ENCODE data around the gene MFSD11.
"Not testable (repeated sequence)": the region's sequence is repeated elsewhere in the genome, so short reads cannot be mapped to it uniquely, and the experiment has no call there.

The MFSD11 gene

GRCh38 chr17:76811834-76812233 is 73.9 kb downstream of the MFSD11 start:
- Histone ChIP-seq H3K4me3 (replicated peaks; ENCODE audit: insufficient read depth, low read length) (no peak overlapping the region), H3K27me3 (ENCODE audit: insufficient read depth, poor library complexity, severe bottlenecking) (no peaks in the 10 kb centered on the region), H3K27ac (replicated peaks) (no peak overlapping the region)
- no peak for DNase-seq (ENCODE audit: low read depth in 1 of 2, low spot score in 1 of 2)
- TF ChIP-seq SPI1 (IDR thresholded peaks at IDR 0.05; ENCODE audit: borderline replicate concordance, low read depth) (no peak), CTCF (IDR thresholded peaks at IDR 0.05; ENCODE audit: insufficient read depth, low read length) (no peak), GABPA (IDR thresholded peaks at IDR 0.05; ENCODE audit: low read depth) (no peak), REST (IDR thresholded peaks at IDR 0.05; ENCODE audit: insufficient replicate concordance, low read depth) (no peak), POLR2AphosphoS5 (IDR thresholded peaks at IDR 0.05; ENCODE audit: low read depth) (no peak)

GRCh38 chr17:76812263-76812662 is 74.3 kb downstream of the MFSD11 start:
- no peak overlapping the region for H3K27ac ChIP-seq (replicated peaks)
- no peaks in the 10 kb centered on the region for H3K27me3 ChIP-seq (ENCODE audit: insufficient read depth, poor library complexity, severe bottlenecking)
- no peak for TF ChIP-seq REST (IDR thresholded peaks at IDR 0.05; ENCODE audit: insufficient replicate concordance, low read depth)
- TF ChIP-seq GABPA (IDR thresholded peaks at IDR 0.05; ENCODE audit: low read depth) = no peak
- no peak for TF ChIP-seq POLR2AphosphoS5 (IDR thresholded peaks at IDR 0.05; ENCODE audit: low read depth)
- TF ChIP-seq SPI1 (IDR thresholded peaks at IDR 0.05; ENCODE audit: borderline replicate concordance, low read depth) = no peak
- no peak for TF ChIP-seq CTCF (IDR thresholded peaks at IDR 0.05; ENCODE audit: insufficient read depth, low read length)
- DNase-seq (ENCODE audit: low read depth in 1 of 2, low spot score in 1 of 2) = no peak
- no peak overlapping the region for H3K4me3 ChIP-seq (replicated peaks; ENCODE audit: insufficient read depth, low read length)

- no peak for DNase-seq (ENCODE audit: low read depth in 1 of 2, low spot score in 1 of 2)
- no peak overlapping the region for H3K4me3 ChIP-seq (replicated peaks; ENCODE audit: insufficient read depth, low read length)
- H3K27ac ChIP-seq (replicated peaks) = no peak overlapping the region
- TF ChIP-seq POLR2AphosphoS5 (IDR thresholded peaks at IDR 0.05; ENCODE audit: low read depth) (no peak), REST (IDR thresholded peaks at IDR 0.05; ENCODE audit: insufficient replicate concordance, low read depth) (no peak), CTCF (IDR thresholded peaks at IDR 0.05; ENCODE audit: insufficient read depth, low read length) (no peak), SPI1 (IDR thresholded peaks at IDR 0.05; ENCODE audit: borderline replicate concordance, low read depth) (no peak), GABPA (IDR thresholded peaks at IDR 0.05; ENCODE audit: low read depth) (no peak)
- H3K27me3 ChIP-seq (ENCODE audit: insufficient read depth, poor library complexity, severe bottlenecking) = no peaks in the 10 kb centered on the region
Measured at GRCh38 chr17:76812968-76813367, 75.0 kb downstream of the MFSD11 start.

GRCh38 chr17:76815907-76816589 is 78.1 kb downstream of the MFSD11 start:
- not testable (repeated sequence) for H3K27ac ChIP-seq (replicated peaks); H3K4me3 ChIP-seq (replicated peaks; ENCODE audit: insufficient read depth, low read length); H3K27me3 ChIP-seq (ENCODE audit: insufficient read depth, poor library complexity, severe bottlenecking); DNase-seq (ENCODE audit: low read depth in 1 of 2, low spot score in 1 of 2)

Measured in HL-60 (cell line).